H1 (cell line): ENCODE data around the gene KRT84. TPM values are rescaled to one million over a fixed set of nuclear protein-coding genes. Genes with fewer than 3 reads are reported as not detected.

Experiments
- CTCF ChIA-PET: fragments of 300-600 bp; sonication (Branson Sonifier 250); formaldehyde crosslinking; loops from one replicate; lab custom pipeline; 2021; ENCODE audit not compliant: partially characterized antibody; lab: Charles Lee
- POLR2A ChIA-PET: fragments of 300-600 bp; sonication (Branson Sonifier 250); formaldehyde crosslinking; loops from one replicate; lab custom pipeline; 2021; ENCODE audit warnings: inconsistent platforms; ENCODE audit not compliant: partially characterized antibody; lab: Charles Lee
- DNase-seq, 2 experiments: peaks; one replicate each; pipeline versions ENCODE4 v3.0.0 to v3.0.0-alpha.2; 2010 to 2022; ENCODE audit warnings: low spot score in 2 of 2, low read depth in 1 of 2, mixed read lengths in 1 of 2
- FAIRE-seq: peaks from 2 replicates; lab custom pipeline; 2011; peaks lifted over from hg19 to GRCh38; lab: Jason Lieb, UNC
- H2AFZ ChIP-seq: 2 replicates; pipeline ENCODE4 v1.8.1; 2012; ENCODE audit warnings: low read length, inconsistent platforms
- H2AK5ac ChIP-seq: 2 replicates; pipeline ENCODE4 v1.6.1; 2013; ENCODE audit warnings: low read depth, low read length
- H2BK120ac ChIP-seq: replicated peaks from 2 replicates; pipeline ENCODE3; 2013; ENCODE audit warnings: low read depth, low read length, inconsistent platforms
- H2BK12ac ChIP-seq: 2 replicates; pipeline ENCODE4 v1.6.1; 2013; ENCODE audit warnings: low read depth, low read length
- H2BK15ac ChIP-seq: 2 replicates; pipeline ENCODE4 v1.6.1; 2013; ENCODE audit warnings: low read length
- H2BK20ac ChIP-seq: 2 replicates; pipeline ENCODE4 v1.6.1; 2013; ENCODE audit warnings: low read length
- H2BK5ac ChIP-seq: 2 replicates; pipeline ENCODE4 v1.6.1; 2013; ENCODE audit warnings: low read depth, low read length
- H3K14ac ChIP-seq: 2 replicates; pipeline ENCODE4 v1.6.1; 2013; ENCODE audit warnings: inconsistent platforms; ENCODE audit not compliant: insufficient read length
- H3K18ac ChIP-seq: 2 replicates; pipeline ENCODE4 v1.6.1; 2013; ENCODE audit warnings: low read length; ENCODE audit errors: extremely low read depth
- H3K23ac ChIP-seq: 2 replicates; pipeline ENCODE4 v1.6.1; 2013; ENCODE audit warnings: inconsistent platforms; ENCODE audit not compliant: insufficient read length
- H3K23me2 ChIP-seq: 2 replicates; pipeline ENCODE4 v1.6.1; 2013; ENCODE audit warnings: low read depth, low read length
- H3K27ac ChIP-seq: 2 replicates; pipeline ENCODE4 v1.6.1; 2011; ENCODE audit warnings: low read depth, low read length, inconsistent platforms
- H3K27me3 ChIP-seq, 4 experiments: replicated peaks in 1 of 4; 1 replicate in 1 of 4; 2 replicates in 3 of 4; pipeline versions ENCODE4 v1.6.1 to v1.8.1; 2011 to 2013; ENCODE audit warnings: low read length in 3 of 4, mild to moderate bottlenecking in 3 of 4, inconsistent platforms in 2 of 4, mixed read lengths in 2 of 4, moderate library complexity in 1 of 4; ENCODE audit not compliant: control insufficient read depth in 3 of 4, insufficient read depth in 3 of 4; ENCODE audit errors: extremely low read depth in 1 of 4
- H3K36me3 ChIP-seq, 4 experiments: 2 replicates each; pipeline versions ENCODE4 v1.6.1 to v1.8.1; 2011 to 2013; ENCODE audit warnings: mild to moderate bottlenecking in 4 of 4, low read length in 3 of 4, moderate library complexity in 2 of 4, control low read depth in 1 of 4, inconsistent platforms in 1 of 4; ENCODE audit not compliant: insufficient read depth in 4 of 4, control insufficient read depth in 2 of 4
- H3K4ac ChIP-seq: replicated peaks from 2 replicates; pipeline ENCODE3; 2013; ENCODE audit warnings: low read length, low read depth, mixed read lengths, inconsistent platforms; ENCODE audit not compliant: insufficient read length
- H3K4me1 ChIP-seq, 4 experiments: replicated peaks in 1 of 4; 1 replicate in 1 of 4; 2 replicates in 3 of 4; pipeline versions ENCODE4 v1.6.1 to v1.8.1; 2011 to 2013; ENCODE audit warnings: low read length in 3 of 4, inconsistent platforms in 2 of 4, mixed read lengths in 1 of 4; ENCODE audit not compliant: insufficient read depth in 4 of 4, control insufficient read depth in 3 of 4
- H3K4me2 ChIP-seq, 2 experiments: 2 replicates each; pipeline versions ENCODE4 v1.6.1 to v1.8.1; 2011 to 2013; ENCODE audit warnings: low read depth in 2 of 2, low read length in 2 of 2, control low read depth in 1 of 2, inconsistent platforms in 1 of 2, mild to moderate bottlenecking in 1 of 2; ENCODE audit not compliant: insufficient read depth in 1 of 2
- H3K4me3 ChIP-seq, 4 experiments: fragments of 200-600, 300-600 bp in 1 of 4; sonication (generic), shearing (Covaris generic), sonication (Bioruptor Twin) in 1 of 4; 2 replicates each; pipeline versions ENCODE4 v1.5.1 to v1.8.1; 2011 to 2016; ENCODE audit warnings: low read length in 4 of 4, low read depth in 3 of 4, control low read depth in 2 of 4, inconsistent platforms in 2 of 4, mild to moderate bottlenecking in 2 of 4, mixed read lengths in 1 of 4, moderate library complexity in 1 of 4; ENCODE audit not compliant: insufficient read depth in 2 of 4; ENCODE audit errors: extremely low read depth in 1 of 4
- H3K56ac ChIP-seq: replicated peaks from 2 replicates; pipeline ENCODE3; 2013; ENCODE audit warnings: low read depth, mild to moderate bottlenecking, mixed read lengths, low read length, inconsistent platforms; ENCODE audit not compliant: insufficient read length
- H3K79me1 ChIP-seq: 2 replicates; pipeline ENCODE4 v1.6.1; 2013; ENCODE audit warnings: low read depth, low read length, control low read depth
- H3K79me2 ChIP-seq, 2 experiments: 2 replicates each; pipeline versions ENCODE4 v1.6.1 to v1.8.1; 2012 to 2013; ENCODE audit warnings: low read length in 2 of 2, mild to moderate bottlenecking in 2 of 2, inconsistent platforms in 1 of 2; ENCODE audit not compliant: insufficient read depth in 2 of 2, control insufficient read depth in 1 of 2
- H3K9ac ChIP-seq, 4 experiments: replicated peaks in 1 of 4; 1 replicate in 1 of 4; 2 replicates in 3 of 4; pipeline versions ENCODE4 v1.6.1 to v1.8.1; 2011 to 2013; ENCODE audit warnings: low read depth in 3 of 4, low read length in 3 of 4, control low read depth in 2 of 4, mild to moderate bottlenecking in 2 of 4, moderate library complexity in 2 of 4, inconsistent platforms in 1 of 4; ENCODE audit errors: extremely low read depth in 1 of 4
- H3K9me3 ChIP-seq, 2 experiments: 2 replicates each; pipeline versions ENCODE4 v1.6.1 to v1.8.1; 2012 to 2013; ENCODE audit warnings: mild to moderate bottlenecking in 2 of 2, moderate library complexity in 2 of 2, control low read depth in 1 of 2, inconsistent platforms in 1 of 2, low read depth in 1 of 2, low read length in 1 of 2, mixed read lengths in 1 of 2; ENCODE audit not compliant: insufficient read depth in 2 of 2
- H4K20me1 ChIP-seq, 2 experiments: replicated peaks in 1 of 2; 2 replicates each; pipeline versions ENCODE3 to v1.8.1; 2011 to 2013; ENCODE audit warnings: inconsistent platforms in 2 of 2, low read length in 2 of 2, mild to moderate bottlenecking in 1 of 2; ENCODE audit not compliant: insufficient read depth in 2 of 2, control insufficient read depth in 1 of 2
- H4K5ac ChIP-seq: 2 replicates; pipeline ENCODE4 v1.6.1; 2013; ENCODE audit warnings: low read length, low read depth, mixed read lengths, inconsistent platforms; ENCODE audit not compliant: insufficient read length
- H4K8ac ChIP-seq: 2 replicates; pipeline ENCODE4 v1.8.0; 2013; ENCODE audit warnings: mild to moderate bottlenecking, moderate library complexity, low read length, inconsistent platforms; ENCODE audit not compliant: insufficient read depth; ENCODE audit errors: extremely low read depth
- H4K91ac ChIP-seq: replicated peaks from 2 replicates; pipeline ENCODE3; 2013; ENCODE audit warnings: low read length, mixed read lengths, inconsistent platforms; ENCODE audit not compliant: insufficient read length
- ATF2 ChIP-seq: IDR thresholded peaks from 2 replicates; pipeline ENCODE4 v1.6.1; 2012; ENCODE audit warnings: low read length, inconsistent platforms
- EGR1 ChIP-seq: IDR thresholded peaks from 2 replicates; pipeline ENCODE4 v1.6.1; 2011; ENCODE audit warnings: low read depth, low read length, borderline replicate concordance
- GTF2F1 ChIP-seq: IDR thresholded peaks from 2 replicates; pipeline ENCODE4 v1.6.1; 2012; ENCODE audit warnings: low read depth, low read length, improper control_type of control experiment, borderline replicate concordance
- HDAC2 ChIP-seq, 2 experiments: fragments of 300-600 bp in 1 of 2; sonication (generic) in 1 of 2; IDR thresholded peaks; 2 replicates each; pipeline ENCODE4 v1.6.1; 2011 to 2012; ENCODE audit warnings: low read depth in 2 of 2, low read length in 2 of 2, mild to moderate bottlenecking in 2 of 2, moderate library complexity in 2 of 2, borderline replicate concordance in 1 of 2, inconsistent platforms in 1 of 2
- MAFK ChIP-seq: IDR thresholded peaks from 2 replicates; pipeline ENCODE4 v1.6.1; 2012; ENCODE audit warnings: low read depth, mild to moderate bottlenecking, improper control_type of control experiment, low read length
- MAX ChIP-seq: IDR thresholded peaks from 2 replicates; pipeline ENCODE4 v1.6.1; 2012; ENCODE audit warnings: inconsistent platforms
- NANOG ChIP-seq: IDR thresholded peaks from 2 replicates; pipeline ENCODE4 v1.6.1; 2011; ENCODE audit warnings: low read length, low read depth, mild to moderate bottlenecking, inconsistent platforms; ENCODE audit not compliant: insufficient read depth, poor library complexity, severe bottlenecking
- SIX5 ChIP-seq: IDR thresholded peaks from 2 replicates; pipeline ENCODE4 v1.6.1; 2011; ENCODE audit warnings: mild to moderate bottlenecking, low read depth, low read length
- SP4 ChIP-seq: IDR thresholded peaks from 2 replicates; pipeline ENCODE4 v1.6.1; 2012; ENCODE audit warnings: low read length, inconsistent platforms
- WGBS, 2 experiments: shearing (Covaris generic) in 1 of 2; methylation state at CpG; one replicate each; pipeline versions ENCODE4 v1.1.6 to v1.1.7; 2013 to 2015; ENCODE audit warnings: low lambda C conversion rate in 2 of 2, mixed read lengths in 2 of 2, inconsistent platforms in 1 of 2, low coverage in 1 of 2, missing lambda C conversion rate in 1 of 2; ENCODE audit not compliant: insufficient replicate concordance in 2 of 2, insufficient coverage in 1 of 2, insufficient read length in 1 of 2; ENCODE audit errors: extremely low coverage in 1 of 2, missing lambda C conversion rate in 1 of 2; 5-methylcytosine and 5-hydroxymethylcytosine counted together
- polyA plus RNA-seq, 7 experiments: library from polyadenylated mRNA; depleted of rRNA in 3 of 7; stranded (reverse) in 5 of 7; unstranded in 2 of 7; fragments of >200 nt in 5 of 7; fragments of 200-250 nt in 2 of 7; gene quantifications; 1 replicate in 5 of 7; 2 replicates in 1 of 7; 4 replicates in 1 of 7; pipeline versions ENCODE4 v1.2.1 to v1.2.3, GENCODE V29; 2011 to 2013; ENCODE audit warnings: missing spikeins in 2 of 7, mixed read lengths in 2 of 7
- total RNA-seq: library from RNA; stranded (reverse); fragmentation: NEBNext Ultra II Directional; extraction: Animal tissue kit (Norgen Biotek cat#: 25700); gene quantifications from 2 replicates; pipeline ENCODE4 v1.2.1, GENCODE V29; 2021
- TF ChIP-seq, protein P1 (sequence below): IDR thresholded peaks from 2 replicates; pipeline ENCODE4 v1.6.1; 2011; ENCODE audit warnings: low read length, improper control_type of control experiment

Gene KRT84
- total and polyA plus RNA-seq, 2 of the 8 experiments (the other 6 are each of a cell fraction or from before 2014, with no cell fraction given), result not detected

DNA sequence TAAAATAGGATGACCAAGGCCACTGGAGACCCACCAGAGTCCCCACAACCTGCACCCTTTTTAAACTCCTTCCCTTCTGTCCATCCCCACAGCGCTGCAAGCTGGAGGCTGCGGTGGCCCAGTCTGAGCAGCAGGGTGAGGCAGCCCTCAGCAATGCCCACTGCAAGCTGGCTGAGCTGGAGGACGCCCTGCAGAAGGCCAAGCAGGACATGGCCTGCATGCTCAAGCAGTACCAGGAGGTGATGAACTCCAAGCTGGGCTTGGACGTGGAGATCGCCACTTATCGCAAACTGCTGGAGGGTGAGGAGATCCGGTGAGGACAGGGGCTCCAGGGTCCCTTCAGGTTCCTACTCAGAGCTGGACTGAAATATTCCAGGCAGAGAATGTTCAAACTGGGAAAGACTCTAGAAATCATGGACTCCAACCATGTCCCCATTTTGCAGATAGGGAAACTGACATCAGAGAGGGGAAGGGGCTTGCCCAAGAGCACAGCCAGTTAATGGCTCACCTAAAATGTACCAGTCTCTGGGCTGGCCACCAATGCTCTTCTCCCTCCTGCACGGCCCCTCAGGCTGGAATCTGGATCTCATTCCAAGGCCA, 35.3 kb downstream of the KRT84 start:
- Histone ChIP-seq H3K4me3 (no peak overlapping the region), H2AFZ (no peak overlapping the region), H3K27me3 (no peaks in the 10 kb centered on the region), H2BK20ac (no peak overlapping the region), H3K79me2 (no peaks in the 10 kb centered on the region), H2BK12ac (no peak overlapping the region), H3K79me1 (no peaks in the 10 kb centered on the region), H3K14ac (no peak overlapping the region), H4K5ac (no peak overlapping the region), H3K23ac (no peak overlapping the region), H2AK5ac (no peak overlapping the region), H3K9ac (no peak overlapping the region), H2BK5ac (no peak overlapping the region), H2BK120ac (no peak overlapping the region), H3K56ac (no peak overlapping the region), H4K91ac (no peak overlapping the region), H3K4ac (no peak overlapping the region), H3K4me1 (no peaks in the 10 kb centered on the region), H3K9me3 (no peaks in the 10 kb centered on the region), H3K36me3 (no peaks in the 10 kb centered on the region), H3K18ac (no peak overlapping the region), H3K27ac (no peak overlapping the region), H2BK15ac (no peak overlapping the region), H3K23me2 (no peaks in the 10 kb centered on the region), H4K20me1 (no peaks in the 10 kb centered on the region), H3K4me2 (no peak overlapping the region), H4K8ac (no peak overlapping the region)
- no peak for DNase-seq
- WGBS, 2 experiments, result 94% methylated on average over 8 of the region's 8 CpGs; no CpG with 5 or more reads in 1 of the 2 experiments
- POLR2A ChIA-PET, result interaction anchor here (1.2 kb wide), 1 partner anchor 656 kb away, joined by 3 read pairs; the partner anchor contains the start of gene EIF4B
- CTCF ChIA-PET, result interaction anchor here (0.8 to 10.7 kb wide), 9 partner anchors 13 to 203 kb away, joined by 3 to 88 read pairs (median 3); no protein-coding TSS in a partner anchor
- FAIRE-seq, result no peak
- TF ChIP-seq SIX5 (no peak), ATF2 (no peak), NANOG (no peak), SP4 (no peak), GTF2F1 (no peak), MAX (no peak), MAFK (no peak), EGR1 (no peak), HDAC2 (IDR thresholded peaks at IDR 0.05; ENCODE audit: borderline replicate concordance in 1 of 2, low read depth in 2 of 2, low read length in 2 of 2) (no peak)
- TF ChIP-seq, protein P1, sequence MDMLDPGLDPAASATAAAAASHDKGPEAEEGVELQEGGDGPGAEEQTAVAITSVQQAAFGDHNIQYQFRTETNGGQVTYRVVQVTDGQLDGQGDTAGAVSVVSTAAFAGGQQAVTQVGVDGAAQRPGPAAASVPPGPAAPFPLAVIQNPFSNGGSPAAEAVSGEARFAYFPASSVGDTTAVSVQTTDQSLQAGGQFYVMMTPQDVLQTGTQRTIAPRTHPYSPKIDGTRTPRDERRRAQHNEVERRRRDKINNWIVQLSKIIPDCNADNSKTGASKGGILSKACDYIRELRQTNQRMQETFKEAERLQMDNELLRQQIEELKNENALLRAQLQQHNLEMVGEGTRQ, result no peak
